RPMI7951 (cell line): ENCODE results near the gene WRAP73. TPM values are rescaled to one million over a fixed set of nuclear protein-coding genes. Genes with fewer than 3 reads are reported as not detected.
"Not testable (repeated sequence)": the region's sequence is repeated elsewhere in the genome, so short reads cannot be mapped to it uniquely, and the experiment has no call there.

Experiments used
- DNase-seq: peaks from one replicate; pipeline ENCODE4 v3.0.0-alpha.2; 2012; ENCODE audit warnings: low read depth
- total RNA-seq: library from RNA; depleted of rRNA; stranded (reverse); fragments of >200 nt; shearing (Covaris generic); gene quantifications from 2 replicates; pipeline ENCODE4 v1.2.3, GENCODE V29; 2014

WRAP73 gene
- total RNA-seq, 1 experiment from 2014 or later = 21.1 TPM

- DNase-seq = no peak
These were observed 18.3 kb downstream of the WRAP73 start for GRCh38 chr1:3631320-3632260.

GRCh38 chr1:3630914-3631313 lies 19.0 kb downstream of the WRAP73 start:
- no peak for DNase-seq

GRCh38 chr1:3630161-3630611 lies 19.7 kb downstream of the WRAP73 start:
- DNase-seq = no peak

- DNase-seq = no peak
These were observed 20.2 kb downstream of the WRAP73 start for GRCh38 chr1:3629561-3630160.

DNA sequence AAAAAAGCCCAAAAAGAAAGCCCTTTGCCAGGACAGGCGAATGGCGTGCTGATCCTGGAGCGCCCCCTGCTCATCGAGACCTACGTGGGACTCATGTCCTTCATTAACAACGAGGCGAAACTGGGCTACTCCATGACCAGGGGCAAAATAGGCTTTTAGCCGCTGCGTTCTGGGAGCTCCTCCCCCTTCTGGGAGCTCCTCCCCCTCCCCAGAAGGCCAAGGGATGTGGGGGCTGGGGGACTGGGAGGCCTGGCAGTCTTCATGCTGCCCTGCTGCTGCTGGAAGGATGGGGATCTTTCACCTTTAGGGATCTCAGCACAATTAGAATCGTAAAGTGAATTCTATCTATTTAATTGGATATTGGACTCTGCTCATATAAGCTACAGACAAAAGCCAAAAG lies 21.5 kb downstream of the WRAP73 start:
- no peak for DNase-seq

DNA sequence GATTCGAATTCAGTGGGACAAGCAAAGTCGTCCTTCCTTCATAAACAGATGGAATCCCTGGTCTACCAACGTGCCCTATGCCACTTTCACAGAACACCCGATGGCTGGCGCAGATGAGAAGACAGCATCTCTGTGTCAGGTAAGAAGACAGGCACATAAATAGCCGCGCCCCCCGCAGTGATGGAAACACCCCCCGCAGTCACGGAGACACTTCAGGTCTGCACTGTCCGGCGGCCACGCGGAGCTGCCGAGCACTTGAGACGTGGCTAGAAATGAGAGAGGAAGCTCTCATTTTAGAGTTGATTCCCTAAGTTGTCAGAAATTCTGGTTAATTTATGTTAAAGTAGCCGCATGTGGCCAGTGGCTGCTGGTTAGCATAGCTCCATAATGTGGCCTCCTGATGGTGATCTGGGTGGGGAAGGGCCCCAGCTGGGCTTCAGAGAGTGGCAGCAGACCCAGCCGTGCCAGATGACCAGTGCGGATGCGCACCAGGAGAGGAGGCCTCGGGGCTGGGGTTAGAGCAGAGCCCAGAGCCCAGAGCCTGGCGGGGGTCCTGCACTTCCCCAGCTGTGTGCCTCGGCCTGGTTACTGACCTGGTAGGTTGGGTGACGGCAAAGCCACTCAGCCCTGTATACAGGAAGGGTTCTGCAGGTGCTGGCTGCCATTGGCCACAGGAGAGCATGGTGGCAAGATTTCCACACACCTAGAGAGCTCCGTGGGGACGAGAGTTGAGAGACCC lies 22.2 kb downstream of the WRAP73 start:
- no peak for DNase-seq

- no peak for DNase-seq
These were observed 23.9 kb downstream of the WRAP73 start for GRCh38 chr1:3626025-3626424.

- peak; percentile 43 for DNase-seq
These were observed 24.6 kb downstream of the WRAP73 start for GRCh38 chr1:3625151-3625907.

DNA sequence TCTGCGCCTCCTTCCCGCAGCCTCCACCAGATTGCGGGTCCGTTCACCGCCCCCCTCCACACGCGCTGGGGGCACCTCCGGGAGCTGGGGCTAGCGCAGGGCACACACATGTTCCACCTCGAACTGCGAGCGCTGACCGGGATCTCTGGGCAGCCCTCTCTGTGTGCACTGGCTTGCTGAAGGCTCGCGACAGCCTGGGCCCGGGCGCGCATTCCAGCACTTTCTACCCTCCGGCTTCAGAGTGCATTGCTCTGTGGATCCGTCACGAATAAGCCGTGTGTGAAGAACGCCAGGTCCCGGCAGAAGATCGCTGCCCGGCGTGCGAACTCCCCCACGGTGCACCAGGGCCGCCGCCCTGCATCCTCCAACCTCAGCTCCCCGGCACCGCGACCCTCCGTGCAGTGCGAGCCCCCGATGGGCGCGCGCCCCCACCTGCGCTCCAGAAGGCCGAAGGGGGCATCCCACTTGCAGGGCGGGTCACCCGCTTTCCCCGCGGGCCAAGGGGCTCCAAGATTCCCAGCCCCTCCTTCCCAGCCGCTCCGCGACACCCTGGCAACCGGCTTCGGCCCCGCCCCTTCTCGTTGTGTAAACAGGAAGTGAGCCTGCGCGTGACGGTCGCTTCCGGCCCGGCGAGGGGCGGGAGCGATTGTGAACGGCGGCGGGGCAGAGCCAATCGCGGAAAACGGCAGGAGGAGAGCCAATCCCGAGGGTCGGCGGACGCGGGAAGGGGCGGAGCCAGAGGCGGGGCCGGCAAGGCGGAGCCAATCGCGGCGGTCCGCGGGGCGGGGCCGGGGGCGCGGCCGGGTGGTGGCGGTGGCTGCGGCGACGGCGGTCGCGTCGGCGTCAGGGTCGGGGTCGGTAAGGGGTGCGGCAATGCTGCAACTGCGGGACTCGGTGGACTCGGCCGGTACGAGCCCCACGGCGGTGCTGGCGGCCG lies 25.4 kb downstream of the WRAP73 start, which contains the start of gene TPRG1L:
TPRG1L (plus strand) TSS at position 816 of the 937 bp plus-strand sequence; CDS start at position 874, 58 bp downstream.
- DNase-seq = peak; percentile 93

DNA sequence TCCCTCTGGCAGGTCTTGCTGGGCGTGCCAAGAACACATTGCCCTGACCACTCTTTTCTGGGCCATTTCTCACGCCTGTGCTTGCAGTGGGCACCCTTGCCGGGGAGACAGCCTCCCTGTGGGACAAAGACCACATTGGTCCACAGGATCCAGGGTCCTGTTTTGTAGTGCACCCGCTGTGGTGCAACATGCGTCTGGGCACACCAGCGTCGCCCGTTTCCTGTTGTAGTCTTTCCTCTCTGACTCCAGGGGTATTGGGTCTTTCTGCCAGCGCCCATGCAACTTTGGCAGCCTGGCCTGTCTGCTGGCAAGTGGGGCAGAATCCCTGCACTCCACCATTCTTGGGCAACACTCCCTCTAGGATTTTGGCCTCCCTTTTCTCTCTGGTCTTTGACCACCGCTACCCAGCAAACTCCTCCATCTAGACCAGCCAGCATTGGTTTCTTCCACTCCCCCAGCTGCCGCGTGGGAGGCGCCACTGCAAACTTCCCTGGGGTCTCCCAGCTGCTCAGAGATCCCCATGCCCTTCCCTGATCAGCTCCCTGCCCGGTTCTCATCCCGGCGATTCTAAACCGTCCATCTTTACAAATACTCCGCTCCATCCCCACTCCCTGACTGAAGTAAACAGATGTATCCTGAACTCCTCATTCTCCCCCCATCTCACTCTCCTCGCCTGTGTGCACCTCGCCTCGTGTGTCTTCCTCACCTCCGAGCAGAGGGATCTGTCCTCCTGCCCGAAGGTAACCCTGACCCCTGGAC lies 26.3 kb downstream of the WRAP73 start:
- no peak for DNase-seq

DNA sequence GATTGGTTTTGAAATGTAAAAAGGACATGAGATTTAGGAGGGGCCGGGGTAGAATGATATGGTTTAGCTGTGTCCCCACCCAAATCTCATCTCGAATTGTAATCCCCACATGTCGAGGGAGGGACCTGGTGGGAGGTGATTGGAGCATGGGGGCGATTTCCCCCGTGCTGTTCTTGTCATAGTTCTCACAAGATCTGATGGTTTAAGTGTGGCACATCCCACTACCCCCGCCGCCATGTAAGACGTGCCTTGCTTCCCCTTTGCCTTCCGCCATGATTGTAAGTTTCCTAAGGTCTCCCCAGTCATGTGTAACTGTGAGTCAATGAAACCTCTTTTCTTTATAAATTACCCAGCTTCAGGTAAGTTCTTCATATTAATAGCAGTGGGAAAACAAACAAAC lies 27.8 kb downstream of the WRAP73 start:
- not testable (repeated sequence) for DNase-seq

GRCh38 chr1:3621151-3621671 lies 28.7 kb downstream of the WRAP73 start:
- peak; percentile 47 for DNase-seq

DNA sequence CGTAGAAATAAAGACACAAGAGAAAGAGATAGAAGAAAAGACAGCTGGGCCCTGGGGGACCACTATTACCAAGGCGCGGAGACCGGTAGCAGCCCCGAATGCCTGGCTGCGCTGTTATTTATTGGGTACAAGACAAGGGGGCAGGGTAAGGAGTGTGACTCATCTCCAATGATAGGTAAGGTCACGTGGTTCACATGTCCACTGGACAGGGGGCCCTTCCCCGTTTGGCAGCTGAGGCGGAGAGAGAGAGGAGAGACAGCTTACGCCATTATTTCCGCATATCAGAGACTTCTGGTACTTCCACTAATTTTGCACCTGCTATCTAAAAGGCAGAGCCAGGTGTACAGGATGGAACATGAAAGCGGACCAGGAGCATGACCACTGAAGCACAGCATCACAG lies 29.2 kb downstream of the WRAP73 start:
- no peak for DNase-seq

GRCh38 chr1:3618881-3619671 lies 30.8 kb downstream of the WRAP73 start:
- peak; percentile 66 for DNase-seq

GRCh38 chr1:3618531-3618880 lies 31.4 kb downstream of the WRAP73 start:
- no peak for DNase-seq

DNA sequence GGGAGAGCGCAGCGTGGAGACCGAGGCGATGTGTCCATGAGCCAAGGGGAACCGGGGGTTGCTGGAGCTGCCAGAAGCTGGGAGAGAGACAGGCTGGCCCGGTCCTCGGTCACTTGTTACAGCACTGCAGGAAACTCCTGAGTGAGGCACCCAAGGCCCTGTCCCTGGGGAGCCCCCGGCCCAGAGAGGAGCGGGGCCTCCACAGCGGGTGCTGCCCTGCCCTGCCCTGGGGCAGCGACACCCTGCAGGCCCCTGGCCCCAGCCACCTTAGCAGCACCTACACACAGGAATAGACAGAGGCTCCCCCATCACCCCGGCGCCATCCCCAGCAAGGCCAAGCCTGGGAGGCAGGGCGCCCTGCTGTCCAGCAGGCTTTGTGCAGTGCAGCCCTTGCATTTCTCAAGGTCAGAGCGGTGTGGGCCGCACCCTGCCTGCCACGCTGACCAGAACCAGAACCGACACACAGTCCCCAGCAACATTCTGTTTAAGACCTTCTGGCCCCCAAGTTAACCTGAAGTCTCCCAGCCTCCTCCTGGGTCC lies 32.0 kb downstream of the WRAP73 start:
- no peak for DNase-seq

DNA sequence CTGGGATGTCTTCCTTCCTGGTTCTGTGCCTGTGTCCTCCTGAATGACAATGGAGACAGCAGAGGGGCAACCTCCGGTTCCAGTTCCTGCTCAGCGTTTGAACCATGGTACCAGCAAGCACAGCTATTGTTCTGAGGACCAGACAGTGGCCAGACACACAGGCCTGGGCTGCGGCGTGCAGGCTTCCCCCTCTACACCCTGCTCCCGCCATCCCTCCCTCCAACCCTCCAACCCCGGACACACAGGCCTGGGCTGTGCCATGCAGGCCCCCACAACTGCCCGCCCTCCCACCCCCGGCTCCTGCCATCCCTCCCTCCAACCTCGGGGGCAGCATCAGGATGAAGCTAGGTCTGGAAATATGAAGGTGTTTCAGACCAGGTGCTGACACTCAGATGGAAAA lies 33.0 kb downstream of the WRAP73 start:
- no peak for DNase-seq
